GM23248 (cell line): ENCODE measurements around the gene ZC3HAV1. TPM values are rescaled to one million over a fixed set of nuclear protein-coding genes. Genes with fewer than 3 reads are reported as not detected.

Experiments
- DNase-seq: peaks from one replicate; pipeline ENCODE4 v3.0.0-alpha.2; 2015
- H2AFZ ChIP-seq: fragments of 200-600 bp; sonication (generic); 2 replicates; pipeline ENCODE4 v1.6.1; 2016; ENCODE audit warnings: antibody characterized with exemption
- H3F3A ChIP-seq: fragments of 200-600 bp; sonication (generic); 2 replicates; pipeline ENCODE4 v1.6.1; 2016; ENCODE audit warnings: mild to moderate bottlenecking, antibody characterized with exemption, mixed run types; ENCODE audit not compliant: insufficient read depth
- H3K27ac ChIP-seq: fragments of 200-600 bp; sonication (generic); 2 replicates; pipeline ENCODE4 v1.5.1; 2016; ENCODE audit warnings: mild to moderate bottlenecking
- H3K27me3 ChIP-seq: fragments of 200-600 bp; sonication (generic); replicated peaks from 2 replicates; pipeline ENCODE4 v1.6.1; 2016; ENCODE audit warnings: mild to moderate bottlenecking; ENCODE audit not compliant: insufficient read depth
- H3K36me3 ChIP-seq: fragments of 200-600 bp; sonication (generic); 2 replicates; pipeline ENCODE4 v1.6.1; 2016; ENCODE audit warnings: low read depth, mild to moderate bottlenecking
- H3K4me1 ChIP-seq: fragments of 200-600 bp; sonication (generic); 2 replicates; pipeline ENCODE4 v1.6.1; 2016; ENCODE audit warnings: mild to moderate bottlenecking; ENCODE audit not compliant: insufficient read depth
- H3K4me2 ChIP-seq: fragments of 200-600 bp; sonication (generic); one replicate; pipeline ENCODE4 v1.6.1; 2016; ENCODE audit warnings: mild to moderate bottlenecking; ENCODE audit not compliant: unreplicated experiment
- H3K4me3 ChIP-seq: fragments of 200-600 bp; sonication (generic); 2 replicates; pipeline ENCODE4 v1.5.1; 2016; ENCODE audit warnings: mild to moderate bottlenecking
- H3K79me2 ChIP-seq: fragments of 200-600 bp; sonication (generic); 2 replicates; pipeline ENCODE4 v1.6.1; 2016; ENCODE audit warnings: mild to moderate bottlenecking; ENCODE audit not compliant: insufficient read depth
- H3K9ac ChIP-seq: fragments of 200-600 bp; sonication (generic); 2 replicates; pipeline ENCODE4 v1.6.1; 2016; ENCODE audit warnings: mild to moderate bottlenecking
- H3K9me2 ChIP-seq: fragments of 200-600 bp; sonication (generic); 2 replicates; pipeline ENCODE4 v1.6.1; 2016; ENCODE audit warnings: mixed run types, mild to moderate bottlenecking, moderate library complexity; ENCODE audit not compliant: insufficient read depth
- H3K9me3 ChIP-seq: fragments of 200-600 bp; sonication (generic); one replicate; pipeline ENCODE4 v1.6.1; 2017; ENCODE audit warnings: low read depth
- H4K20me1 ChIP-seq: fragments of 200-600 bp; sonication (generic); 2 replicates; pipeline ENCODE4 v1.6.0; 2016; ENCODE audit not compliant: insufficient read depth
- EZH2 ChIP-seq: fragments of 200-600 bp; sonication (generic); IDR thresholded peaks from 2 replicates; pipeline ENCODE4 v1.6.1; 2018; ENCODE audit warnings: antibody characterized with exemption, mild to moderate bottlenecking; ENCODE audit not compliant: insufficient read depth, poor library complexity, severe bottlenecking
- EZH2phosphoT487 ChIP-seq: fragments of 200-600 bp; sonication (generic); IDR thresholded peaks from 2 replicates; pipeline ENCODE4 v1.6.1; 2018; ENCODE audit warnings: antibody characterized with exemption, moderate library complexity, mild to moderate bottlenecking, low read depth; ENCODE audit not compliant: insufficient read depth
- WGBS, 2 experiments: methylation state at CpG; one replicate each; pipeline ENCODE4 v1.1.6; 2015 to 2017; ENCODE audit warnings: low lambda C conversion rate in 2 of 2, low coverage in 1 of 2; ENCODE audit errors: missing lambda C conversion rate in 2 of 2; 5-methylcytosine and 5-hydroxymethylcytosine counted together
- in situ Hi-C: fragments of 300-500 bp; cut with MboI; formaldehyde crosslinking; loops from 2 replicates; pipeline ENCODE4 v1.15.0; 2020
- polyA plus RNA-seq: library from polyadenylated mRNA; unstranded; fragments of >200 nt; fragmentation: Nextera tagmentation; extraction: Ambion mirVana; gene quantifications from 2 replicates; pipeline ENCODE4 v1.2.1, GENCODE V29; 2016
- total RNA-seq: library from RNA; depleted of rRNA; stranded (reverse); fragments of >200 nt; shearing (Covaris generic); gene quantifications from 2 replicates; pipeline ENCODE4 v1.2.3, GENCODE V29; 2014; rRNA removed

The ZC3HAV1 gene
- total and polyA plus RNA-seq, 2 experiments from 2014 or later = 28.8 to 30.5 TPM

- no peak overlapping the region for H3K27ac ChIP-seq
- TF ChIP-seq EZH2 (no peak), EZH2phosphoT487 (no peak)
- in situ Hi-C loops = no loop called here
- no peaks in the 10 kb centered on the region for H3K9me2 ChIP-seq
- DNase-seq = no peak
- no peak overlapping the region for H2AFZ ChIP-seq
- 69 to 79% methylated on average over 3 of the region's 3 CpGs for WGBS, 2 experiments
- H3K4me2 ChIP-seq = no peak overlapping the region
- H3K27me3 ChIP-seq = no peaks in the 10 kb centered on the region
- H3K4me1 ChIP-seq = no peaks in the 10 kb centered on the region
- H3K9ac ChIP-seq = no peak overlapping the region
- H3F3A ChIP-seq = no peaks in the 10 kb centered on the region
- H4K20me1 ChIP-seq = no peaks in the 10 kb centered on the region
- no peaks in the 10 kb centered on the region for H3K79me2 ChIP-seq
- H3K36me3 ChIP-seq = no peaks in the 10 kb centered on the region
- no peak overlapping the region for H3K4me3 ChIP-seq
- no peaks in the 10 kb centered on the region for H3K9me3 ChIP-seq
Observed at GRCh38 chr7:138999414-138999813, 110.1 kb downstream of the ZC3HAV1 start.

Other genes starting within 250 kb of the ZC3HAV1 start
- 3.0 and 4.2 TPM in 2 replicates for gene KIAA1549, start 128.3 kb downstream of the ZC3HAV1 start, total RNA-seq
- gene KIAA1549, start 128.3 kb downstream of the ZC3HAV1 start, polyA plus RNA-seq = 2.1 and 2.2 TPM in 2 replicates
- 10.9 TPM in 2 replicates for gene ZC3HAV1L, start 73.7 kb downstream of the ZC3HAV1 start, total RNA-seq
- gene ZC3HAV1L, start 73.7 kb downstream of the ZC3HAV1 start, polyA plus RNA-seq = 8.8 and 9.8 TPM in 2 replicates
- gene UBN2, start 121.5 kb upstream of the ZC3HAV1 start, total RNA-seq = 3.2 and 3.8 TPM in 2 replicates
- 1.0 and 1.2 TPM in 2 replicates for gene UBN2, start 121.5 kb upstream of the ZC3HAV1 start, polyA plus RNA-seq
- 6.8 and 9.5 TPM in 2 replicates for gene FMC1, start 231.6 kb upstream of the ZC3HAV1 start, total RNA-seq
- 30.4 and 35.1 TPM in 2 replicates for gene FMC1, start 231.6 kb upstream of the ZC3HAV1 start, polyA plus RNA-seq